SK-N-DZ (cell line): ENCODE results near the gene SGTA.
A peak's percentile ranks its signal among the peaks of the same experiment; 100 is the strongest.

ENCODE experiments used
- DNase-seq: peaks from one replicate; pipeline ENCODE4 v3.0.0-alpha.2; 2015; ENCODE audit warnings: low spot score

Gene SGTA

GRCh38 chr19:2727640-2727944, 55.5 kb downstream of the SGTA start:
- DNase-seq = no peak

- no peak for DNase-seq
These were observed 56.0 kb downstream of the SGTA start for GRCh38 chr19:2726904-2727639.

- no peak for DNase-seq
These were observed 56.8 kb downstream of the SGTA start for GRCh38 chr19:2726160-2726855.

GRCh38 chr19:2724148-2724557, 58.9 kb downstream of the SGTA start:
- no peak for DNase-seq

- DNase-seq = no peak
These were observed 59.3 kb downstream of the SGTA start for GRCh38 chr19:2723747-2724146.

GRCh38 chr19:2723345-2723715, 59.7 kb downstream of the SGTA start:
- DNase-seq = no peak

GRCh38 chr19:2722541-2723344, 60.3 kb downstream of the SGTA start:
- no peak for DNase-seq

GRCh38 chr19:2721570-2722540, 61.2 kb downstream of the SGTA start:
- no peak for DNase-seq

- DNase-seq = peak; percentile 49
These were observed 62.1 kb downstream of the SGTA start, which contains the start of gene DIRAS1 for GRCh38 chr19:2720777-2721569. TSS of gene DIRAS1 (minus strand) at chr19:2721372. CDS start at chr19:2717806, 3,566 bp downstream.

- DNase-seq = no peak
These were observed 62.9 kb downstream of the SGTA start for GRCh38 chr19:2719920-2720776.

- DNase-seq = no peak
These were observed 63.8 kb downstream of the SGTA start for GRCh38 chr19:2719232-2719735.

GRCh38 chr19:2717638-2718541, 65.2 kb downstream of the SGTA start:
- DNase-seq = no peak

- DNase-seq = no peak
These were observed 66.1 kb downstream of the SGTA start for GRCh38 chr19:2716722-2717637.

GRCh38 chr19:2716275-2716650, 66.8 kb downstream of the SGTA start:
- DNase-seq = no peak

- DNase-seq = no peak
These were observed 67.4 kb downstream of the SGTA start for GRCh38 chr19:2715470-2716274.

- no peak for DNase-seq
These were observed 68.4 kb downstream of the SGTA start for GRCh38 chr19:2714531-2715269.
